HepG2 (cell line): Measurements from ENCODE around the gene RNF183. TPM values are rescaled to one million over a fixed set of nuclear protein-coding genes. Genes with fewer than 3 reads are reported as not detected.

Experiments
- AGO1 ChIP-seq: fragments of 200-400 bp; formaldehyde crosslinking; IDR thresholded peaks from 2 replicates; pipeline ENCODE4 v1.6.1; 2017; ENCODE audit warnings: mild to moderate bottlenecking, low read depth, low read length, moderate library complexity; ENCODE audit not compliant: poor library complexity, severe bottlenecking
- ARNT ChIP-seq: fragments of 450-650 bp; IDR thresholded peaks from 2 replicates; pipeline ENCODE4 v1.6.1; 2017
- CC2D1A ChIP-seq: sonication (generic); formaldehyde crosslinking; IDR thresholded peaks from 2 replicates; pipeline ENCODE4 v1.8.1; 2023; ENCODE audit warnings: mild to moderate bottlenecking, missing genetic modification reagents
- CSRNP2 ChIP-seq: sonication (generic); formaldehyde crosslinking; conservative IDR thresholded peaks from 2 replicates; pipeline ENCODE4 v1.8.0; 2022; ENCODE audit warnings: low read depth, missing genetic modification reagents
- DNMT1 ChIP-seq: sonication (generic); formaldehyde crosslinking; IDR thresholded peaks from 2 replicates; pipeline ENCODE4 v1.5.1; 2020; ENCODE audit warnings: mild to moderate bottlenecking, missing genetic modification reagents
- ESRRA ChIP-seq: sonication (generic); formaldehyde crosslinking; IDR thresholded peaks from 2 replicates; pipeline ENCODE4 v1.5.1; 2020; ENCODE audit warnings: mild to moderate bottlenecking, low read depth, missing genetic modification reagents
- FOXJ3 ChIP-seq: sonication (generic); formaldehyde crosslinking; IDR thresholded peaks from 2 replicates; pipeline ENCODE4 v1.4.0; 2020; ENCODE audit warnings: missing genetic modification reagents, mild to moderate bottlenecking, borderline replicate concordance
- HIC2 ChIP-seq: sonication (generic); formaldehyde crosslinking; IDR thresholded peaks from 2 replicates; pipeline ENCODE4 v1.9.0; 2022; ENCODE audit warnings: low read depth, missing genetic modification reagents
- KDM5B ChIP-seq: sonication (generic); formaldehyde crosslinking; IDR thresholded peaks from 2 replicates; pipeline ENCODE4 v1.4.0; 2020; ENCODE audit warnings: missing genetic modification reagents, mild to moderate bottlenecking, borderline replicate concordance
- KLF6 ChIP-seq: IDR thresholded peaks from 2 replicates; pipeline ENCODE4 v1.8.0; 2016; ENCODE audit warnings: missing biosample characterization, missing genetic modification reagents
- NR2C2 ChIP-seq: sonication (generic); formaldehyde crosslinking; IDR thresholded peaks from 2 replicates; pipeline ENCODE4 v1.4.0; 2020; ENCODE audit warnings: missing genetic modification reagents, mild to moderate bottlenecking, moderate library complexity, borderline replicate concordance
- SAFB2 ChIP-seq: sonication (generic); formaldehyde crosslinking; IDR thresholded peaks from 2 replicates; pipeline ENCODE4 v1.5.1; 2020; ENCODE audit warnings: missing genetic modification reagents, low read depth, mild to moderate bottlenecking, borderline replicate concordance
- SNRNP70 ChIP-seq: fragments of 200-400 bp; formaldehyde crosslinking; IDR thresholded peaks from 2 replicates; pipeline ENCODE4 v1.6.1; 2017; ENCODE audit warnings: mild to moderate bottlenecking, low read depth, low read length, moderate library complexity
- TEAD3 ChIP-seq: optimal IDR thresholded peaks from 2 replicates; pipeline ENCODE3; 2016; ENCODE audit warnings: borderline replicate concordance
- ZBTB7B ChIP-seq: sonication (generic); formaldehyde crosslinking; IDR thresholded peaks from 2 replicates; pipeline ENCODE4 v1.4.0; 2020; ENCODE audit warnings: missing genetic modification reagents
- ZFY ChIP-seq: sonication (generic); formaldehyde crosslinking; IDR thresholded peaks from 2 replicates; pipeline ENCODE4 v1.4.0; 2020; ENCODE audit warnings: missing genetic modification reagents
- ZMYM3 ChIP-seq: sonication (generic); formaldehyde crosslinking; IDR thresholded peaks from 2 replicates; pipeline ENCODE4 v1.5.1; 2020; ENCODE audit warnings: mild to moderate bottlenecking, missing genetic modification reagents
- ZNF235 ChIP-seq: sonication (generic); formaldehyde crosslinking; IDR thresholded peaks from 2 replicates; pipeline ENCODE4 v1.8.1; 2023; ENCODE audit warnings: mild to moderate bottlenecking, missing genetic modification reagents, borderline replicate concordance
- ZNF350 ChIP-seq: sonication (generic); formaldehyde crosslinking; IDR thresholded peaks from 2 replicates; pipeline ENCODE4 v1.4.0; 2020; ENCODE audit warnings: mild to moderate bottlenecking, low read depth, missing genetic modification reagents, borderline replicate concordance
- ZNF383 ChIP-seq: sonication (generic); formaldehyde crosslinking; IDR thresholded peaks from 2 replicates; pipeline ENCODE4 v1.4.0; 2020; ENCODE audit warnings: missing genetic modification reagents, mild to moderate bottlenecking, borderline replicate concordance
- ZNF746 ChIP-seq: sonication (generic); formaldehyde crosslinking; IDR thresholded peaks from 2 replicates; pipeline ENCODE4 v1.8.0; 2022; ENCODE audit warnings: mild to moderate bottlenecking, missing genetic modification reagents
- ZNF772 ChIP-seq: sonication (generic); formaldehyde crosslinking; IDR thresholded peaks from 2 replicates; pipeline ENCODE4 v1.5.0; 2020; ENCODE audit warnings: mild to moderate bottlenecking, missing genetic modification reagents
- polyA plus RNA-seq, 8 experiments: library from polyadenylated mRNA; depleted of rRNA in 3 of 8; stranded (reverse) in 7 of 8; unstranded in 1 of 8; fragments of >200 nt; fragmentation: Illumina TruSeq in 4 of 8; extraction: Trizol in 4 of 8; gene quantifications; 2 replicates each; pipeline versions ENCODE4 v1.2.1 to v1.2.3, GENCODE V29; 2011 to 2016; ENCODE audit warnings: low read depth in 4 of 8, missing spikeins in 1 of 8, mixed read lengths in 1 of 8; ENCODE audit not compliant: insufficient read depth in 1 of 8
- total RNA-seq, 5 experiments: library from RNA; depleted of rRNA; stranded (reverse); fragments of >200 nt; fragmentation: Illumina TruSeq; extraction: Trizol; gene quantifications; 2 replicates each; pipeline ENCODE4 v1.2.3, GENCODE V29; 2016; ENCODE audit warnings: low read depth in 1 of 5
- TF ChIP-seq, protein P1 (sequence below): sonication (generic); formaldehyde crosslinking; IDR thresholded peaks from 2 replicates; pipeline ENCODE4 v1.8.1; 2023; ENCODE audit warnings: mild to moderate bottlenecking, missing genetic modification reagents, borderline replicate concordance
- TF ChIP-seq, protein P2 (sequence below): sonication (generic); formaldehyde crosslinking; IDR thresholded peaks from 2 replicates; pipeline ENCODE4 v1.4.0; 2020; ENCODE audit warnings: low read depth, mild to moderate bottlenecking, missing genetic modification reagents

Gene RNF183
- total and polyA plus RNA-seq, 2 of the 13 experiments (the other 11 are each of a cell fraction or from before 2014, with no cell fraction given): 0.13 to 6.5 TPM

DNA sequence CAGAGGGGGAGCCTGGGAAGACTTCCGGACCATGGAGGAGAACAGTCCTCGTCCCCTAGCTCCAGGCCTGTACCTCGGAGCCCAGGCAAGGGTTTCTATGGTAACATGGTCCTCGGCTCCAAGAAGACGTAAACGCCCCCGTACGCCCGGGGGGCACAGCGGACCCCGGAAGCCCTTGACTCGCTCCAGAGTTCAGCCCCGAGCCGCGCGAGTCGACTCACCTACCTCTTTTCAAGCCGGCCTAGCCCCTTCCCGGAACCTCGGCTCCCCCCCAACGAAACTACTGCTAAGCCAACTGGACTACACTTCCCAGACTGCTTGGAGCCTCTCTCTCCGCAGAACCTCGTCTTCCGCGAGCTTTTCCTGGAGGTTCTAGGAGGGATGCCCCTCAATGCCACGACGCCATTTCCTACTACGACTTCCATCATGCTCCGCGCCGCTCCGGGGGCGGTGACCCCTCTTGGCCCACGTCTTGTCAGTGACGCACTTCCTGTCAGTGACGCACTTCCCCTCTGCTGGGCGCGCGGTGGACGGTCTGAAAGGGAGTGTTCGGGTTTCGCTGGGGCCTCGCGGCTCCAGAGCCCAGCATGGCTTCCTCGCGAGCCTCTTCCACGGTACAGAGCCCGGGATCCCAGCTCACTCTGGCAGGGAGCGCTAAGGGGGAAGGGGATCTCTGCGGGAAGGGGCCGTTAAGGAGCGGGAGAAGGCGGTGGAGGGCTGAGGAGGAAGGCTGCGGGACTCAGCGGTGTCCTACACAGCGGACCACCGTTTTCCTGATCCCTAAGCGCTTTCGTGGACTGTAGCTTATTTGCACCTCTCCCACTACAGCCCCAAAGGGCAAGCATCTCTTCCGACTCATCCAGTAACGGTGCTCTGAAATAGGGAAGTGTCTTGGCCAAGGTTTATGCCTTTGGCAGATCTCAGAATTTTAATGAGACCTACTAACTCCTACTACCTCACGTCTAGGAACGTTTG, 27.7 kb downstream of the RNF183 start, which contains the start of the genes CDC26 and PRPF4 (continued):
- TF ChIP-seq CSRNP2 (CRISPR knock-in tag) (no peak), FOXJ3 (no peak; the same call in 1 of the 2 replicates), ZBTB7B (peak; percentile 58), TEAD3 (CRISPR knock-in tag) (peak; percentile 54), ZNF235 (no peak), ZFY (CRISPR knock-in tag) (peak; percentile 94), KDM5B (CRISPR knock-in tag) (peak; percentile 75; the same call in 1 of the 2 replicates), NR2C2 (CRISPR knock-in tag) (peak; percentile 99), SAFB2 (CRISPR knock-in tag) (peak; percentile 81), ARNT (no peak), ZNF746 (CRISPR knock-in tag) (0 out of 2 replicates have a peak, but pooled peaks have one; percentile 57), ZNF350 (peak; percentile 86), ZMYM3 (0 out of 2 replicates have a peak, but pooled peaks have one; percentile 8), SNRNP70 (no peak), ZNF383 (CRISPR knock-in tag) (0 out of 2 replicates have a peak, but pooled peaks have one; percentile 42), HIC2 (no peak), ZNF772 (peak; percentile 48; the same call in 1 of the 2 replicates), CC2D1A (CRISPR knock-in tag) (no peak), ESRRA (CRISPR knock-in tag) (no peak; the same call in 1 of the 2 replicates), AGO1 (peak; percentile 61), DNMT1 (peak; percentile 41; the same call in 1 of the 2 replicates), KLF6 (CRISPR knock-in tag) (peak; percentile 40)
- TF ChIP-seq, protein P1, sequence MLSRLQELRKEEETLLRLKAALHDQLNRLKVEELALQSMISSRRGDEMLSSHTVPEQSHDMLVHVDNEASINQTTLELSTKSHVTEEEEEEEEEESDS (CRISPR knock-in tag): no peak
- TF ChIP-seq, protein P2, sequence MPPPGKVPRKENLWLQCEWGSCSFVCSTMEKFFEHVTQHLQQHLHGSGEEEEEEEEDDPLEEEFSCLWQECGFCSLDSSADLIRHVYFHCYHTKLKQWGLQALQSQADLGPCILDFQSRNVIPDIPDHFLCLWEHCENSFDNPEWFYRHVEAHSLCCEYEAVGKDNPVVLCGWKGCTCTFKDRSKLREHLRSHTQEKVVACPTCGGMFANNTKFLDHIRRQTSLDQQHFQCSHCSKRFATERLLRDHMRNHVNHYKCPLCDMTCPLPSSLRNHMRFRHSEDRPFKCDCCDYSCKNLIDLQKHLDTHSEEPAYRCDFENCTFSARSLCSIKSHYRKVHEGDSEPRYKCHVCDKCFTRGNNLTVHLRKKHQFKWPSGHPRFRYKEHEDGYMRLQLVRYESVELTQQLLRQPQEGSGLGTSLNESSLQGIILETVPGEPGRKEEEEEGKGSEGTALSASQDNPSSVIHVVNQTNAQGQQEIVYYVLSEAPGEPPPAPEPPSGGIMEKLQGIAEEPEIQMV (CRISPR knock-in tag): 0 out of 2 replicates have a peak, but pooled peaks have one; percentile 15
